Stimulated activated CD8-positive, alpha-beta memory T cell treated with anti-CD3 and anti-CD28 coated beads, Interleukin-2, amount 100 ng/mL, for 1 hour (primary cell): ENCODE data around the gene MMGT1.
"Not testable (repeated sequence)": the region's sequence is repeated elsewhere in the genome, so short reads cannot be mapped to it uniquely, and the experiment has no call there.

Source experiments
- DNase-seq, 2 donors: peaks; one replicate each; pipeline ENCODE4 v3.0.0-alpha.2; 2020; ENCODE audit warnings: low read depth in 2 of 2

MMGT1 gene

DNA sequence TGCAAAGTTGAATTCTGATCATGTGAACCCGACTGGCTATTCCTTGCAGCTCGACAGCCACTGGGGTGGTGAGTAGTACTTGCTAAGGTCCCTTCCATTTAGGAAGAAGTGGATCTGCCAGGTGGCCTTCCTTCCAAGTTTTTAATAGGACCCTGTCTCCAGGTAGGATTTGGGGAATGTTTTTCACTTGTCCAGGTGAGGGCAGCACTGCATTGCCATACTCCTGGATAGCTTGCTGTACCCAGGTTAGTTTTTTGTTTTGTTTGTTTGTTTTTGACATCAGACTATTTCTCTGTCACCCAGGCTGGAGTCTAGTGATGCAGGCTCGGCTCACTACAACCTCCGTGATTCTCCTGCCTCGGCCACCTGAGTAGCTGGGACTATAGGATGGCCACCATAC lies 50.4 kb downstream of the MMGT1 start:
- DNase-seq = no peak

DNA sequence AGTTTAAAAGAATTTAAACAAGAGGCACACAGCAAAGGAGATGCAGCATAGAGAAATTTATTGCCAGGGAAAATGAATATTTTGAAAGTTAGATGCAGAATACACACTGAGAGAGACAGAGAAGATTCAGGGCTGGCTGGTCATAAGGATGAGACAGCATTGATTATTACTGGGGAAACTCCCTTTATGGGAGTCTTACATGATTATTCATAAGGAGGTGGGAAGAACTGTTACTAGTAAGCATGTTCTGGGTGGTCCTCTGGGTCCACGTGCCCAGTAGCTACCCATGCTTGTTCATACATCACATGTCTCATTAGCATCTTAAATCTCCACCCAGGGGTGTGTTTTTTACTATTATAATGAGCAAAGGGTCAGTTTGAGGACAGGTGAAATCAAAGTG lies 53.3 kb downstream of the MMGT1 start:
- not testable (repeated sequence) for DNase-seq

DNA sequence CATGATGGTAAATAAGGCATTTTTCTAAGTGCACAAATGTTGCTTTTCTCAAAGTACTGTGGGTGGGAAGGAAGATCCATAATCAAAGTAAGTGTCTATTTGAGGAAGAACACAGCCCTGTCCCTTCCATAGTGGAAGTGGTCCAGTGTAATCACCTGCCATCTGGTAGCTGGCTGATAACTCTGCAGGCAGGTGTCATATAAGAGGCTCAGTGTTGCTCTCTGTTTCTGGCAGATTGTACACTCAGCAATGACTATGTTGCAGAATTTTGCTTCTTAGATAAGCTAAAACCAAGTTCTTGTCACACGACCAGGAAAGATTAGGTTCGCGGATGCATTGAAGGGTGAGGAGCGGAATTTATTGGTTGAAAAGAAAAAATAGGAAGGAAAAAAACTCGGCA lies 59.4 kb downstream of the MMGT1 start:
- DNase-seq = no peak
